Naive thymus-derived CD4-positive, alpha-beta T cell (primary cell): ENCODE measurements around the gene RNF10. TPM values are rescaled to one million over a fixed set of nuclear protein-coding genes. Genes with fewer than 3 reads are reported as not detected.
A peak's percentile ranks its signal among the peaks of the same experiment; 100 is the strongest.
"Not testable (repeated sequence)": the region's sequence is repeated elsewhere in the genome, so short reads cannot be mapped to it uniquely, and the experiment has no call there.

ENCODE experiments used
- ATAC-seq: fragments of 150-1000 bp; cut with Tn5 transposase; 2 replicates; pipeline ENCODE4 v1.10.0; 2021; ENCODE audit warnings: mild to moderate bottlenecking, moderate library complexity
- CTCF ChIA-PET: fragments of 350-600 bp; sonication (Branson Sonifier 250); formaldehyde crosslinking; loops from one replicate; lab custom pipeline; 2021; ENCODE audit warnings: antibody characterized with exemption; lab: Charles Lee
- POLR2A ChIA-PET: fragments of 350-600 bp; sonication (Branson Sonifier 250); formaldehyde crosslinking; loops from one replicate; lab custom pipeline; 2021; ENCODE audit warnings: antibody characterized with exemption, inconsistent platforms; lab: Charles Lee
- DNase-seq, 9 donors: peaks; one replicate each; pipeline versions ENCODE4 v3.0.0 to v3.0.0-alpha.2; 2020 to 2022; ENCODE audit warnings: mixed read lengths in 1 of 9
- H3K27ac ChIP-seq: one replicate; pipeline ENCODE4 v1.7.0; 2013; ENCODE audit warnings: mild to moderate bottlenecking, low read depth, low read length, moderate library complexity
- H3K27me3 ChIP-seq, 2 donors: one replicate each; pipeline ENCODE4 v1.7.0; 2013; ENCODE audit warnings: low read length in 2 of 2, mild to moderate bottlenecking in 2 of 2, moderate library complexity in 2 of 2; ENCODE audit not compliant: control insufficient read depth in 2 of 2, insufficient read depth in 2 of 2
- H3K36me3 ChIP-seq, 3 experiments: 1 replicate in 2 of 3; 2 replicates in 1 of 3; pipeline ENCODE4 v1.7.0; 2013; ENCODE audit warnings: low read length in 3 of 3, mild to moderate bottlenecking in 3 of 3, moderate library complexity in 1 of 3; ENCODE audit not compliant: insufficient read depth in 3 of 3, control insufficient read depth in 2 of 3
- H3K4me1 ChIP-seq, 2 donors: one replicate each; pipeline ENCODE4 v1.7.0; 2013; ENCODE audit warnings: low read length in 2 of 2, mild to moderate bottlenecking in 2 of 2, moderate library complexity in 1 of 2; ENCODE audit not compliant: control insufficient read depth in 2 of 2, insufficient read depth in 2 of 2
- H3K4me3 ChIP-seq: 2 replicates; pipeline ENCODE4 v1.7.0; 2013; ENCODE audit warnings: mild to moderate bottlenecking, low read length
- H3K9me3 ChIP-seq, 3 experiments: 1 replicate in 2 of 3; 2 replicates in 1 of 3; pipeline ENCODE4 v1.7.0; 2013; ENCODE audit warnings: low read length in 3 of 3; ENCODE audit not compliant: control insufficient read depth in 2 of 3
- H3K27ac Mint-ChIP-seq, 9 donors: one replicate each; pipeline ENCODE4 v1.8.0; 2020 to 2022; ENCODE audit warnings: mixed read lengths in 9 of 9, mild to moderate bottlenecking in 8 of 9, moderate library complexity in 5 of 9, inconsistent platforms in 2 of 9
- H3K27me3 Mint-ChIP-seq, 5 donors: one replicate each; pipeline ENCODE4 v1.8.0; 2021 to 2022; ENCODE audit warnings: mixed read lengths in 5 of 5, mild to moderate bottlenecking in 1 of 5
- H3K36me3 Mint-ChIP-seq, 5 donors: one replicate each; pipeline ENCODE4 v1.8.0; 2020 to 2022; ENCODE audit warnings: mixed read lengths in 5 of 5, mild to moderate bottlenecking in 3 of 5, inconsistent platforms in 1 of 5
- H3K4me1 Mint-ChIP-seq, 7 donors: one replicate each; pipeline ENCODE4 v1.8.0; 2020 to 2022; ENCODE audit warnings: mixed read lengths in 7 of 7, mild to moderate bottlenecking in 3 of 7, inconsistent platforms in 1 of 7
- H3K4me3 Mint-ChIP-seq, 10 donors: one replicate each; pipeline ENCODE4 v1.8.0; 2020 to 2022; ENCODE audit warnings: mild to moderate bottlenecking in 10 of 10, mixed read lengths in 10 of 10, moderate library complexity in 6 of 10, inconsistent platforms in 2 of 10
- H3K9me3 Mint-ChIP-seq, 11 donors: one replicate each; pipeline ENCODE4 v1.8.0; 2020 to 2022; ENCODE audit warnings: mixed read lengths in 11 of 11, mild to moderate bottlenecking in 4 of 11, inconsistent platforms in 1 of 11, moderate library complexity in 1 of 11
- intact Hi-C, 2 donors: fragments of 100-400 bp; cut with micrococcal nuclease; formaldehyde crosslinking; loops; one replicate each; pipeline ENCODE4 v1.15.1; 2023
- polyA plus RNA-seq, 2 donors: library from polyadenylated mRNA; unstranded; fragments of 300-500 nt; fragmentation: Illumina TruSeq; gene quantifications; one replicate each; pipeline ENCODE4 v1.2.3, GENCODE V29; 2021
- total RNA-seq, 6 experiments: library from RNA in 5 of 6; stranded (reverse) in 5 of 6; gene quantifications; 1 replicate in 5 of 6; 2 replicates in 1 of 6; pipeline ENCODE4 v1.2.3 and lab custom pipeline; 2021 to 2026

The RNF10 gene
- total RNA-seq (100 to 1,000 TPM; 171 to 361 (median 205) TPM), polyA plus RNA-seq (100 to 1,000 TPM in 1 of 2 donors, 10 to 100 TPM in 1; 95.1 to 155 TPM), total RNA-seq (lab: John Stamatoyannopoulos, UW) (216 reads per million, percentile 94 among the genes with 10 or more reads in this experiment)

DNA sequence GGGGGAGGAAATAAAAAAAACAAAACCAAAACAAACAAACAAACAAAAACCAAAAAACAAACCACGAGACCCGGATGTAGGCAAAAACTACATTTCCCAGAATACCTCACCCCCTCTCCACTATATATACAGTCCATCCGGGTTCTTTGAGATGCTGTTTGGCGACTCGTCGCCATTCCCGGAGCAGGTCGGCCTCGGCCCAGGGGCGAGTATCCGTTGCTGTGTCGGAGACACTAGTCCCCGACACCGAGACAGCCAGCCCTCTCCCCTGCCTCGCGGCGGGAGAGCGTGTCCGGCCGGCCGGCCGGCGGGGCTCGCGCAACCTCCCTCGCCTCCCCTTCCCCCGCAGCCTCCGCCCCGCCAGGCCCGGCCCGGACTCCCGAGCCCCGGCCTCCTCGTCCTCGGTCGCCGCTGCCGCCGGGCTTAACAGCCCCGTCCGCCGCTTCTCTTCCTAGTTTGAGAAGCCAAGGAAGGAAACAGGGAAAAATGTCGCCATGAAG lies at the start of gene RNF10:
Gene RNF10, plus strand, starts transcription at position 154 of the 500 bp plus-strand sequence. CDS start 456 bp downstream, outside the sequence.
- Mint-ChIP-seq H3K27ac (peak within 1 kb of the TSS; percentile 90 to 95 (median 95)), H3K27me3 (peaks cover 0 to 2% (median 0%) of the 10 kb centered on the region in 5 donors), H3K36me3 (peaks cover 0 to 17% (median 0%) of the 10 kb centered on the region in 5 donors), H3K9me3 (peaks cover 0 to 2% (median 0%) of the 10 kb centered on the region in 11 donors), H3K4me1 (peaks cover 28 to 57% (median 54%) of the 10 kb centered on the region in 7 donors), H3K4me3 (peak within 1 kb of the TSS; percentile 87 to 98 (median 96))
- H3K27me3 ChIP-seq = no peaks in the 10 kb centered on the region
- DNase-seq (peak; percentile 61 to 88 (median 85)), ATAC-seq (peak; percentile 84)
- POLR2A ChIA-PET = interaction anchor here (0.9 to 3.8 kb wide), 7 partner anchors 27 to 333 kb away, joined by 3 to 26 read pairs (median 5); partner anchors contain the start of genes DYNLL1, POP5, RNU4-1 and RPLP0
- H3K36me3 ChIP-seq = peaks cover 0 to 10% (median 0%) of the 10 kb centered on the region in 3 experiments
- peak within 1 kb of the TSS; percentile 97 for H3K27ac ChIP-seq
- H3K4me1 ChIP-seq = peaks cover 34 to 40% of the 10 kb centered on the region in 2 donors
- CTCF ChIA-PET = no interaction called here
- peak within 1 kb of the TSS; percentile 92 for H3K4me3 ChIP-seq
- intact Hi-C loops = loop anchor here (1.0 to 10.0 kb wide), 11 partner anchors 38 to 931 kb away; partner anchors contain the start of genes COX6A1 (in 2 of the 2), POP5 (in 2 of the 2), C12orf43 (in 1 of the 2) and DYNLL1 (in 1 of the 2)
- H3K9me3 ChIP-seq = no peaks in the 10 kb centered on the region

DNA sequence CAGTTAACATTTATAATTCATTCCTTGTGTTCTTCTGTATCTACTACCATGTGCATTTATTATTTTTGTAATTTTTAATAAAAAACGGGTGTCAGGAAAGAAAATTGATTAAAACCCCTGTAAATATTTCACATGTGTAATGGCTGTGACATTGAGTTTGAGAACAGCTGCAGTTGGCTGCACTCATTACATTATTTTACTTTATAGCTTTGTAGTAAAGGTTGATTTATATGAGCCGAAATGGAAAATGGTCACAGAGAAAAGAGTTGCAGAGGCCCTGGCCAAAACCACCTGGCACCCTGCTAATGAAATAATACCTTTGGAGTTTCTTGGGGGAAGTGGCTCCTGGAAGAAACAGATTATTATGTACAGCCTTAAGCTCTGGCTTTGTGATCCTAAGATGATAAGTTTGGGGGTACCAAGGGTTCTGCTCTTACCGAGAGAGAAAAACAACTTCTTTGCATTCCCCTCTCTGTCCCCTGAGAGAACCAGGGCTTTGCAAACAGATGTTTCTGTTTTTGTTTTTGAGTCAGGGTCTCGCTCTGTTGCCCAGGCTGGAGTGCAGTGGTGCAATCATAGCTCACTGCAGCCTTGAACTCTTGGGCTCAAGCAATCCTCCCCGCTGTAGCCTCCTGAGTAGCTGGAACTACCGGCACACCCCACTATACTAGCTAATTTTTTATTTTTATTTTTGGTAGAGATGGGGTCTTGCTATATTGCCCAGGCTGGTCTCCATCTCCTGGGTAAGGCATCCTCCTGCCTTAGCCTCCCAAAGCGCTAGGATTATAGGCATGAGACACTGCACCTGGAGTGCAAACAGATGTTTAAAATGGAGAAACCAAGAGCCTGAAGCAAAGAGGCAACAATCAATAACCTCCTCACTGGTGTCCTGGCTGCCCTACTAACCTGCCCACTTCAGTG lies 47.9 kb upstream of the RNF10 start:
- no peaks in the 10 kb centered on the region for H3K36me3 ChIP-seq
- Mint-ChIP-seq H3K36me3 (peaks cover 0 to 4% (median 0%) of the 10 kb centered on the region in 5 donors), H3K4me1 (peaks cover 0 to 14% (median 0%) of the 10 kb centered on the region in 7 donors), H3K9me3 (no peaks in the 10 kb centered on the region), H3K27ac (no peak overlapping the region), H3K4me3 (no peak overlapping the region), H3K27me3 (peaks cover 0 to 2% (median 0%) of the 10 kb centered on the region in 5 donors)
- no peaks in the 10 kb centered on the region for H3K27me3 ChIP-seq
- ChIA-PET POLR2A (interaction anchor here (0.7 to 0.8 kb wide), 2 partner anchors 11 to 14 kb away, joined by 3 read pairs; no protein-coding TSS in a partner anchor), CTCF (no interaction called here)
- H3K27ac ChIP-seq = no peak overlapping the region
- ATAC-seq (no peak), DNase-seq (no peak)
- peaks cover 0 to 9% of the 10 kb centered on the region in 2 donors for H3K4me1 ChIP-seq
- no peak overlapping the region for H3K4me3 ChIP-seq
- H3K9me3 ChIP-seq = no peaks in the 10 kb centered on the region
- intact Hi-C loops = no loop called here

DNA sequence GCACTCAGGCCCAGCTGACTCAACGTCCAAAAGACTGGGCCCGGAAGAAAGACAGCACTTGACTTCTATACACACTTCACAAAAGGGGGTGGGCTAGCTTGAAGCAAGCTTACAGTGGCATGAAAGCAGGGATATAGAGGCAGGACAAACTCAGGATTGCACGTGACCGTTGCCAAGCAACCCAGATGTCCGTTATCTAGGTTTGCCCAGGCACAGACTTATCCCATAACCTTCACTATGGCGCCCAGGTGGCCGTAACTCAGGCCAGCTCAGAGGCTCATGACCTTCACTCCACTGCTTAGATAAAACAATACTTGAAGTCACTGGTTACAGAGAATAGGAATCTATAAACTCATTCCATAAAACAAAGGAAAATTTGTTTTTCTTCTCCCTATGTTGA lies 46.6 kb upstream of the RNF10 start:
- H3K36me3 Mint-ChIP-seq, H3K27ac Mint-ChIP-seq, H3K9me3 ChIP-seq, H3K9me3 Mint-ChIP-seq, H3K4me1 Mint-ChIP-seq, CTCF ChIA-PET, H3K4me3 ChIP-seq, H3K27ac ChIP-seq, DNase-seq, POLR2A ChIA-PET, H3K4me3 Mint-ChIP-seq, H3K36me3 ChIP-seq, H3K4me1 ChIP-seq, ATAC-seq, H3K27me3 ChIP-seq, intact Hi-C loops, H3K27me3 Mint-ChIP-seq: not testable (repeated sequence)

DNA sequence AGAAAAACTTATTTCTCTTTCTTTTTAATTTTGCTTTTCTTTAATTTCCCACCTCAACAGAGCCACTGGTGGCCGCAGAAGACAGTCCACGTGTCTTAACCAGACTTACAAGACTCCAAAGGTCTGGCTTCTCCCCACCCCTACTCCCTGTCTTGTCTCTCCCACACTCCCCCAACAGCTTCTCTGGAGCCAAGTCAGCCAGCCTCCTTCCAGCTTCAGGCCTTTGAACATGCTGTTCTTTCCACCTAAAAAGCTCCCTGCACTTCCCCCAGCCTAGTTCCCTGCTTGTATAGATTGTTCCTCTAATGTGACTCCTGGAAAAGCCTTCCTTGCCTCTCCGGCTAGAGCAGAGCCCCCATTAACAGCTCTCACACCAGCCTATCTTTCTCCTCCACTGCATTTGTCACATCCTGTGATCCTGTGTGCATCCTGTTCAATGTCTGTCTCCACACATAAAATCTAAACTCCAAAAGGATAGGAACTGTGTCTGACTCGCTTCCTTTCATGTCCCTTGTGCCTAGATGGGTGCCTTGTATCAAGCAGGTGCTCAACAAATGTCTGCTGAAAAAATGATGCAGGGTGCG lies 46.0 kb upstream of the RNF10 start:
- POLR2A ChIA-PET = no interaction called here

DNA sequence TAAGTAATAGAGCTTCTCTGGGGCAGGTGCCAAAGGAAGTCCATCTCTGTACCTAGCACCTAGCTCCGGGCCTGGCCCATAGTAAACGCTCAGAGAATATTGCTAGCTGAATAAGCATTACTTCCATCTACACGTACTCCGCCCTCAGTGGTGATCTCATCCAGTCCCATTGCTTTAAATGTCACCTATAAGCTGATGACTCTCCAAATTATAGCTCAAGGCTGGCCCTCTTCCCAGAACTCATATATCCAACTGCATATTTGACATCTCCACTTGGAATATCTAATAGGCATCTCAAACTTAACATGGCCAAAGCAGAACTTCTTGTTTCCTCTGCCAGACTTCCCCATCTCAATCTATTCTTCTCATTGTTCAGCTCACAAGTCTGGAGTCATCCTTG lies 45.1 kb upstream of the RNF10 start:
- CTCF ChIA-PET = no interaction called here
- Mint-ChIP-seq H3K27me3 (no peaks in the 10 kb centered on the region), H3K4me3 (no peak overlapping the region), H3K27ac (no peak overlapping the region), H3K9me3 (no peaks in the 10 kb centered on the region), H3K4me1 (peaks cover 0 to 3% (median 0%) of the 10 kb centered on the region in 7 donors), H3K36me3 (no peaks in the 10 kb centered on the region)
- no peak for ATAC-seq
- no peak for DNase-seq
- no peaks in the 10 kb centered on the region for H3K36me3 ChIP-seq
- H3K4me3 ChIP-seq = no peak overlapping the region
- no peak overlapping the region for H3K27ac ChIP-seq
- POLR2A ChIA-PET = interaction anchor here (0.6 kb wide), 1 partner anchor 56 kb away, joined by 3 read pairs; no protein-coding TSS in a partner anchor
- no peaks in the 10 kb centered on the region for H3K9me3 ChIP-seq
- no peaks in the 10 kb centered on the region for H3K27me3 ChIP-seq
- intact Hi-C loops = no loop called here
- H3K4me1 ChIP-seq = no peaks in the 10 kb centered on the region

More for the DNA sequence above, 46.0 kb upstream of the RNF10 start:
- H3K4me3 ChIP-seq = no peak overlapping the region
- CTCF ChIA-PET = no interaction called here
- no peak overlapping the region for H3K27ac ChIP-seq
- H3K27ac Mint-ChIP-seq = no peak overlapping the region
- intact Hi-C loops = no loop called here
- peaks cover 0 to 2% (median 0%) of the 10 kb centered on the region in 5 donors for H3K27me3 Mint-ChIP-seq
- no peaks in the 10 kb centered on the region for H3K9me3 ChIP-seq
- no peaks in the 10 kb centered on the region for H3K4me1 ChIP-seq
- no peak for DNase-seq
- no peak overlapping the region for H3K4me3 Mint-ChIP-seq
- no peaks in the 10 kb centered on the region for H3K36me3 ChIP-seq
- peaks cover 0 to 4% (median 0%) of the 10 kb centered on the region in 5 donors for H3K36me3 Mint-ChIP-seq
- H3K9me3 Mint-ChIP-seq = no peaks in the 10 kb centered on the region
- no peaks in the 10 kb centered on the region for H3K27me3 ChIP-seq
- no peak for ATAC-seq
- peaks cover 0 to 6% (median 0%) of the 10 kb centered on the region in 7 donors for H3K4me1 Mint-ChIP-seq

DNA sequence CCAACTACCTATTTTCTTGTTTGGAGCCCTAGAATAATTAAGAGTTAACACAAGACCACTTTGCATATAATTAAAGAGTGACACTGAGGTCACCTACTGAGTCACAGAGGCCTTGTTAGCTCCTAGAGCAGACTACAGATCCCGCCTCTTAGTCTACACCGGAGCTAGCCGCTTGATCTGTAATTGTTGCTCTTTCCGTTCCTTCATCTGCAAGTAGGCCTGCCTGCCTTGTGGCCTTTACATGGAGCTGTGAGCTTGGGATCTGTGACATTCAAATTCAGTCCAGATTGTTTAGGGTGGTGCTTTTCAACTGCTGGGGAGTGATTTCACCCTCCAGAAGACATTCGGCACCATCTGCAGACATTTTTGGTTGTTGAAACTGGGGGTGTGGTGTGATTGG lies 43.8 kb upstream of the RNF10 start:
- Histone ChIP-seq H3K27me3 (no peaks in the 10 kb centered on the region), H3K4me3 (no peak overlapping the region), H3K9me3 (no peaks in the 10 kb centered on the region), H3K36me3 (no peaks in the 10 kb centered on the region), H3K27ac (no peak overlapping the region), H3K4me1 (peaks cover 3% of the 10 kb centered on the region in 2 donors)
- H3K27me3 Mint-ChIP-seq = no peaks in the 10 kb centered on the region
- H3K4me1 Mint-ChIP-seq = peaks cover 0 to 12% (median 6%) of the 10 kb centered on the region in 7 donors
- no peak for DNase-seq
- H3K27ac Mint-ChIP-seq = peak overlapping the region in 3 of 9 donors; percentile 23 to 74 (median 53)
- CTCF ChIA-PET = interaction anchor here (1.5 kb wide), 1 partner anchor 37 kb away, joined by 5 read pairs; no protein-coding TSS in a partner anchor
- POLR2A ChIA-PET = no interaction called here
- ATAC-seq = no peak
- H3K4me3 Mint-ChIP-seq = no peak overlapping the region
- no peaks in the 10 kb centered on the region for H3K36me3 Mint-ChIP-seq
- intact Hi-C loops = no loop called here
- H3K9me3 Mint-ChIP-seq = no peaks in the 10 kb centered on the region
